Right renal cortex interstitium (tissue), 3 donors: ENCODE results near the gene LRRC7. TPM values are rescaled to one million over a fixed set of nuclear protein-coding genes. Genes with fewer than 3 reads are reported as not detected.
A peak's percentile ranks its signal among the peaks of the same experiment; 100 is the strongest.

ENCODE experiments used
- DNase-seq, 3 donors: peaks; one replicate each; pipeline ENCODE4 v3.0.0-alpha.2; 2013; ENCODE audit warnings: low read depth in 3 of 3, low spot score in 2 of 3
- polyA plus RNA-seq, 3 donors: library from polyadenylated mRNA; unstranded; fragments of 120-200 nt; gene quantifications; one replicate each; pipeline ENCODE4 v1.2.1, GENCODE V29; 2013; ENCODE audit not compliant: insufficient read length in 3 of 3

LRRC7 gene
- polyA plus RNA-seq, 3 donors = 4.5 to 6.3 (median 5.1) TPM

DNA sequence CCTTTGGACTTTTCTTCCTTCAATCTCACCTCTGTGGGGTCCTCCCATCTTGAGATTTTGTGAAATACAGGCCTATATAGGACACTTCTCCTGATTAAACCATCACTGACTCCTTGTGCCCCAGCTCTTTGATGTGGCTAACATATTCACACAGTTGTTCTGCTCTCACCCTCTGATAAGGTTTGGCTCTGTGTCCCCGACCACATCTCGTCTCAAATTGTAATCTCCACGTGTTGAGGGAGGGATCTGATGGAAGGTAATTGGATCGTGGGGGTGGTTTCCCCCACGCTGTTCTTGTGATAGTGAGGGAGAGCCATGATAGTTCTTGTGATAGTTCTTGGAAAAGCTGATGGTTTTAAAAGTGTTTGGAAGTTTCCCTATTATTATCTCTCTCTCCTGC is 19.7 kb downstream of the LRRC7 start:
- DNase-seq = no peak

DNA sequence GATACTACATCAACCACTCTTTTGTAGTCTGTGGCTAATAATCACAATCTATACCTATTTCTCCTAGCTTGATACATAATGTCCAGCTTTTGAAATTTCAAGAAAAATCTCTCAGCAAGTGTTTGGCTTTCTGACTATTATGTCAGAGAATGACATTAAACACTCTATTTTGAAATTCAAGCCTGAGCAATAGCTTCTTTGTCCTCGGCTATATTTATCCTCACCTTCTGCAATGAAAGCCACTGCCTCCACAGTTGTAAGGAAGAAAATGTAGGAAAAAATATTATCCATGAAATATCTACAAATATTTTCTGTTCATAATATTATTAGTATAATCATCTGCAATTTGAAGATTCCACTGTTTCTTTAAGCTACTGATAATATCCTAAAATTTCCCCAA is 22.1 kb downstream of the LRRC7 start:
- DNase-seq = no peak

DNA sequence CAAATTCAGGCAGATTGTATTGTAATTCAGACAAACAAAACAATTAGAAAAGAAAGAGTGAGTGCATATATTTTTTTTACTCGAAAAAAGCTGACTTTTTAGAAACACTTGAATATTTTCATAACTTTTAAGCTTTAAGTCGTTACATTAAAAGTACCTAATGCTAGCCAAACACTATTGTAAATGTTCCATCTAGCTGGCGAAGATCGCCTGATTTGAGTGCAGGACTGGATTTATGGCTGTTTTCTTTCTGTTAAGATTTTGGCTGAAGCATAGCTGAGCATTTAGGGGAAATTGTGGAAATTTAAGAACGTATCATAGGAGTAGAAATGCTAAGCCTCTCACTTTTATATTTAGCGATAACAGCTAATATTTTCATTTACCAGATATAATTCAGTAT is 24.6 kb downstream of the LRRC7 start:
- DNase-seq = no peak

DNA sequence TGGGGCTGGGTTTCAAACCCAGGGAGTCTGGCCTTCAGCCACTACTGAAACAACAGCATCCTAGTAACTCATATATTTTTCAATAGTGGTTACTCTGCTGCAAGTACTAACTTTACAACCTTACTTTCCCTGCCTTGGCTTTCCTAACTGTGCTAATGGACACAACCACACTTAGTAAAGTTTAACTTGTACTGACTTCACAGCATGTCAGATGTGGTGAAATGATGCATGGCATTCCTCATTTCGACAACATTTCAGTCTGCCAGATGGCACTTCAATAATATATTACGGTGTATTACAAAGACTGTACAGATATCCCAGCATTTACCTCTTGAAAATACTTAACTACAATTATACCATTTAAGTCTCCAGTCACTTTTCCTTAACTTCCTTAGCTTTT is 27.8 kb downstream of the LRRC7 start:
- no peak for DNase-seq

DNA sequence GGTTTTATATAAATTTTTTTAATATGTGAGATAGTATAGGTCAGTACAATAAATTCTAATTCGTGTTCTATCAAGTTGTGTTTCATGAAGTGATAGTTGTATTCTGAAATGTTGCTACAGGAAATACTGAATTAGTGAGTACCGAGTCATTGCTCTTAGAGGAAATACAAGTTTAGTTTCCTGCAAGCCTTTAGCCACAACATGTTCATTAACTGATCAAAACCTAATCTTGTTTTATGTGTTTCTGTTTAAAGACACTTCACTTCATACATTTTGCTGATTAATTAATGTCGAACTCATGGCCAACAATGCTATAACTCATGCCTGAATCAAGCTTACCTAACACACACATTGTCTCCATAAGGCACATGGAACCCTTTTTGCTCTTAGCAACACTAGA is 43.6 kb downstream of the LRRC7 start:
- no peak for DNase-seq

DNA sequence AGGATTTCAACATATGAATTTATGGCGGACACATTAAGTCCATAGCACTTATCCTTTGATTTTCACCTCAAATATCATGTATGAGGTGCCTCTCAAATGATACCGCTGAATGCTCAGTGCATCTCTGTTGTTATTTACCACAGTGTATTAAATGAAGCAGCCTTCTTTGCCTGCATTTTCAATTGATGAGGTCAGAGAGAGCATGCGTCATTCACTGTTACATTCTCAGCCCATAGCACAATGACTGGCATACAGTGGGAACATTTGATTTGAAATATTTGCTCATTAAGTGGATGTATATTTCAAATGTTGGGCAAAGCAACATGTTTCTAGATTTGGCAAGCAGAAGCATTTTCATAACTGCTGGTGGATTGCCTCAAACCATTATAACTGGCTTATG is 45.7 kb downstream of the LRRC7 start:
- no peak for DNase-seq

DNA sequence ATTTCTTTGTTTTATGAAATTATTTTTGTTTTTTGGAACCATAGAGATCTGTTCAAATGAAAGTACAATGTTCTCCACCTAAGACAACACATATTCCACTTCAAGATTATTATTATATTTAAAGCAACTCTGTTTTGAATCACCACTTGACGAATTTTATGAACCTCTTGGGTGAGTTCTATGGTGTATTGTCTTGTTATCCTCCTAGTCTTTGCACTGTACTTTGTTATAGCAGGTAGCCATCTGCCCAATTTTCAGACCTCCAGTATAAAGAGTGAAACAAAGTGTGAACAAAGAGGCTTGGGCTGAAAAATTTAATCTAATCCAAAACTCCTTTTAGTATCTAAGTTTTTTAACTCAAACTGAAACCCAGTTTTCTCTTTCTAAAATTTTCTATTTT is 71.0 kb downstream of the LRRC7 start:
- no peak for DNase-seq

DNA sequence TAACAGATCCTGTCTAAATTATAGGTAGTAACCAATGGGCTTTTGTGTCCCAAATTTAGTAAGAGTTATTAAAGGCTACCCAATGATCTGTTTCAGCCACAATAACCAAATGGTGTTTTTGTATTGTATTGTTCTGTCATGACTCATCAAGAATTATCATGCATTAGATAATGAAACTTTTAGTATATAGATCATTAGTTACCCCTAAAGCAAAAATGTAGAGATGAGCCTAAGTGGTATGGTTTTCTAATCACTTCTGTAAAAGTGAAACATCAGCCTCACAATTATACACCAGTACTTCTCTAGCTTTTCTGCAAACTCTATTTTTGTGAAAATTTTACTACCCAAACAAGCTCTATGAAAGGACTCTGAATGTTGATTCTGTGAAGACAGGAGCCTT is 71.4 kb downstream of the LRRC7 start:
- DNase-seq = no peak

DNA sequence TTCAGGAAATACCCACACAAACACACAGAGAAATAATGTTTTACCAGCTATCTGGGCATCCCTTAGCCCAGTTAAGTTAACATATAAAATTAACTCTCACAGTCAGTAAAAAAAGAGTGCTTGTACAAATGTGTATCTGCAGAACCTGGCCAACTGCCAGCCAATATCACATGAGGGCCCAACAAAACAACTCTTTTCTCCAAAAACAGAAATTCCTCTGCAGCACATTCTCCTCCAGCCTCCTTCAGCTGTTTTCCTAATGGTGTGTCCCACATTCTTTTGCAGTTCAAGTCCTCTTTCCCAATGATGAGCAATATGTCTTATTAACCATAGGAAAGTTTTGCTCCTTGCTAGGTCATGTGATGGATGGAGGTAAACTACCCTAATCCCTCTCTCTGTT is 75.5 kb downstream of the LRRC7 start:
- no peak for DNase-seq

DNA sequence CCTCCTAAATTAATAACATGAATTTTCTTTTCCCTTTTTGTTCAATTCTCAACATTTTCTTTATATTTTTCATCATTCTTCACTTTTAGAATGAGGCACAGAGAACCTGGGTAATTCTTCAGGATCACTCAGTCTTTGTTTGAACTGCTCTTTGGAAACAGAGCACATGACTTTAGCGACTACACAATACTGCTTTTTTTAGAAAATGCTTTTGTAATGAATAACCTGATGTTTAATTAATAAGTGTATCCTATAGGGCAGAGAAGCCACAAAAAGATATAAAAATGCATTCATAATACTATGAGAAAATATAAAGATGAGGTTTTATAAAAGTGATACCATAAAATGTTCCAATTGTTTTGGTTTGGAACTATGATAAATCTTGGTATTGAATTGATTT is 77.8 kb downstream of the LRRC7 start:
- no peak for DNase-seq

DNA sequence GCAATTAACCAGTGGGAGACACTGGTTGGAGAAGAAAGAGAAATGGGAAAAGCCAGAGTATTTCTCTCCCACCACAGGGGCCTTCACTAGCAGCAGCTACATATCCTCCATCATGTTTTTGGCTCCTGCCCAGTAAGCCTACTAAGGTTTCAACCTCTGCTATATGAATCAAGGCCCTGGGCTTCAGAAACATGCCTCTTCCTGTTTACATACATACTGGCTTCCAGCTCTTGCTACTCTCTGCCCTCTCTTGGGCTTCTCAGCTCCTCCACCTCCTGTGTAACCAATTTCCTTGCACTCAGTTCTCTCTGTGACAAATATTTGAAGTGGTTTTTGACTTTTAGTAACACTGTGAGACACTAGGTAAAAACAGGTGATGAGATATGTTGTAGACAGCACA is 80.8 kb downstream of the LRRC7 start:
- DNase-seq = peak in 2 of 3 donors; percentile 1 to 6

DNA sequence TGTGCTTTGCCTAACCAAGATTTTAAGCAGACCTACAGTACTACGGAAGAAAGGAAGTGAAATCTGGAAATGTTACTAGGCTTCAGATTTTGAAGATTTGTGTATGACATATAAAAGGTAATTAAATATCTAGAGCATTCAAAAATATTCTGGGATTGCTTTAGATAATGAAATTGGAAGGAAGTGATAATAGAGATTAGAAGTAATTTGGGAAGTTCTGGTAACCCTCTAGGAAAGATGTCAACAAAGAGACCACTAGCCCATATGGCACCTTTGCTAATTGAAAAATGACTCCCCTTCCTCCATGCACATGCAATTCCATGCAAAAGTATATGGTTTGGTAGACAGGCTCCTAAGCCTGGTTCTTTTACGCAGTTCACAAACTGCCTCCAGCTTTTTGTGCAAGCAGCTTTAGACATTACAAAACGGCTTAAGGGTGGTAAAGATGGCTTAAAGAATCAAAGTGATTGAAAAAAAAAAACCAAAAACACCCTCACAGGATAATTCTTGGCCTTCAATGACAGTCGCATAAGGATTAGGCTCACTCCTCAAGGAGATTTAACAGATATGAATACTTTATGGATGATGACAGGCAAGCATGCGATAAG is 81.8 kb downstream of the LRRC7 start:
- DNase-seq = no peak

DNA sequence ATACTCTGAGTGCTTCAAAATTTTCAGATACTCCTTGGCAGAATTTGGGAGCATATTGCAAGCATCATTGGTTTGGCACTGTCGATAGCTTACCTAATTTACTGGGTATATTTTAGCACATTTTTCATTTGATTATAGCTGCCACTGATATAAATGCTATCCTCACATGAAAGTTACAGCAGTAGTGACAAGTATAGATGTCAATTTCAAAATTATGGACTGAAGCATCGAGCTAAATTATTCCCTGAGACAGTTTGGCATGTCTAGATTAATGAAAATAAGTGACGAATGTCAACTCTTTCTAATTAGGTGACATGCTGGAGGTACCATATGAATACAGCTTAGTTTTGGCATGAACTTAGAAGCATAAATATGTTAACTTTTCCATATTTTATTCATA is 83.1 kb downstream of the LRRC7 start:
- DNase-seq = no peak

DNA sequence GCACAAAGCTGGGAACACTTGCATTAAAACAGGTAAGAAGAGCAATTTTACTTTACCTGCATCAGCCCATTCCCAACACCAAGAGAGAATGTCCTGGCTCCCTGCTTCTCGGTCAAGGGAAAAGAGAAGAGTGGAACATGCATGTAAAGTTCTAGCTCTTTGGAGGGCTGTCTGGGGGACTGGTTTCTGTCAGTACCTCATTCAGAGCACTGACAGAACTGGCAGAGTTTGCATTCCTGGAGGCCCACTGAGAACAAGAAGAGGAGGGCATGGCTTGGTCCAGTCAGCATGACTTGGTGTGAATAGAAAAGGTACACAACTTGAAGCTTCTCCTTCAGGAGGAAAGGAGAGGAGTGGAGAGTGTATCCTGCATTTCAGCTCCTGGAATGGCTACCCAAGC is 83.9 kb downstream of the LRRC7 start:
- DNase-seq = no peak

DNA sequence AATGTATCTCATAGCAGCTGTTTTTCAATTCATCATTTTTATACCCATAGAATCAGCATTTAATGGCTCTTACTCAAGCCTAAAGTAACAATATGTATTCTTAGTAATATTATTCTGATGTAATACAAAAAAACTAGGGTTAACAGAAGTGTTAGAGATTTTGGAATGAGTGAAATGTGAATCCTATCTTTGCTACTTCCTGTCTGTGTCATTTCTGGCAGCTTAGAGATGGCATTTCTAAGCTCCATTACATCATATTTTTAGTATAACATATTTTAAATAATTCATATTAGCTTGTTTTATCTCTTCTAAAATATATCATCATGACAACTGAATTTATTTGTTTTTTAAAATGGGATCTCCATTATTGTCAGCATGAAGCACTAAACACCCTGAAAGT is 90.2 kb downstream of the LRRC7 start:
- DNase-seq = no peak

DNA sequence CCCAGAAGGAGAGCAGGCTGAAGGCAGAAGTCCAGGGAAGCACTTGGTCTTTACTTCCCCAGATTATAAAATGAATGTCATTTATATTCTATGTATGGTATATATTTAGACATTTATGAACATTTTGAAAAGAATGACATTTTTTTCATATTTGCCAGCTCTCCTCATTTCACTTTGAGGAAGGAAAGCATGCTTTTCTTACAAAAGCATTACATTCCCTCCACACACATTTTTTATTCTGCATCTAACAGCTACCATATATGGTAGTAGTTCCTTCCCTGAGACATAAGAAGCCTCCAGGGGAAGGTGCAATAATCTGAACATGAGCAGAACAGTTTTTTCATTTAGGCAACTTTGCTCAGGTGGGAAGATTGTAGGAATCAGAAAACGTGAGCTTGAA is 94.0 kb downstream of the LRRC7 start:
- DNase-seq = no peak

DNA sequence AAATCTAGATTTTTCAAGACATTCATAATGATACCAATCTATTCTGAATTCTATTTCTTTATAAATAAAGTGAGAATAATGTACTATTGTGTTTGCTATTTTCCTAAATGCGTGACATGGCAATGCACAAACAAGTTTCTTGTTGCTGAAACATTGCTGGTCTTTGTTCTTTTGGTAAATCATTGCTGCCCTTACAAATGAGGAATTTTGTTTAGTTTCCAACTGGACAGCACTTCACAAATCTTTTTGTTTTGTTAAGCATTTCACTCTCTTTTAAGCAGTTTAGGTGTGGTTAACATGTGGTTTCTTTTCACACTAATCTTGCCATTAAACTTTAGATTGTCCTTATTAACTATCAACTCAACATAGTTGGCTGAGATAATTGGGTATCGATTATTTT is 94.6 kb downstream of the LRRC7 start:
- DNase-seq = no peak

DNA sequence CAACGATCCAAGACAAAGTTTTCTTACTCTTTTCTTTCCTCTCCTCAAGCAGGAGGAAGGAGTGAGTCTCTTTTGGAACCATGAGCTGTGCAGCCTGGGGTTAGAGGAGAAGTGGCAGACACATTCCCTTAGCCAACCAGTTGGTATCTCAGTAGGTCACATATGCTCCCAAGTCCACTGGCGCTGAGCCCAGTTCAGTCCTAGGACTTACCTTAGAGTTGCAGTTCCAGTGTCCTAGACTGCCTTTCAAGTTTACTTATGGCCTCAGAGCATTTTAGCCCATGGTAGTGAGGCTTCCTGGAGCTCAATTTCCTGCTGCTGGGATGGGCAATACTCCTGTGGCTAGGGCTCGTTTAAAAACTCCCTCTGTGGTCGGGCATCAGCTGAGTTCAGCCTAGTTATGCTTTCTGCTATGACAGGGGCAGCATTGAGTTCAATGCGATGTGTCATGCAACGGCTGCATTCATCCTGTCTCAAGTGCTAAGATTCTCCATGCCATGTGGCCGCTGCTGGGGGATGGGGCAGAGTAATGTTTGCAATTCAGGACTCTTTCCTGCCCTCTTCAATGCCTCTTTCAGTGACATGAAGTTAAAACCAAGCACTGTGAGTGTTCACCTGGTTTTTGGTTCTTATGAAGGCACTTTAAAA is 103.8 kb downstream of the LRRC7 start:
- no peak for DNase-seq

DNA sequence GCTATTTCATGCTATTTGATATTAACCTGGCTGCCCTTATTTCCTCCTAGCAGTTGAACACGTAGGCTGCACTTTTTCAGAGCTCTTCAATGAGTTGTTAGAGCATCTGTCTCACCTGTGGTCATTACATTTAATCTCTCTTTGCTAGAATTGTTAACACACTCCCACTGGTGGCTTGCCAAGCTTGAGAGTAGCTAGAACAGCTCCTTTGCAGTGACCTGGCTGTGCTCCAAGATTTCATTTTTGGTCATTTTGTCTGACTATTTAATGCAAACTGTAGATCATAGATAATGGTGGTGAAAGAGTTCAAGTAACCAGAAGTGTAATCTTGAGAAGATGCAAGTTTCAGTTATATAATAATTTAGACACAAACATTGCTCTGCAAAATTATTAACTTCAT is 105.6 kb downstream of the LRRC7 start:
- no peak for DNase-seq

DNA sequence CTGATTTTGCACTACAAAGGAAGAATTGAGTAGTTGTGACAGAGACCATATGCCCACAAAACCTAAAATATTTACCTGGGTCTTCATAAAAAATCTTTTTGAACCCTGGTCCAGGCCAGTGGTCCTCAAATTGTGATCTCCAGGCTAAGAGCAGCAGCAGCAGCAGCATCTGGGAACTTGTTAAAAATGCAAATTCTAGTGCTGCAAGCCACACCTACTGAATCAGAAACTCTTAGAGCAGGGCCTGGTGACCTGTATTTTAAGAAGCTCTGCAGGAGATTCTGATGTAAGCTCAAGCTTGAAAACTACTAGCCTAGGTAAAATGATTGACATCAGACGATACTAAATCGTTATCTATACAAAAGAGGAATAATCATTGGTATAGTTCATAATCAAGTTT is 112.2 kb downstream of the LRRC7 start:
- DNase-seq = no peak

DNA sequence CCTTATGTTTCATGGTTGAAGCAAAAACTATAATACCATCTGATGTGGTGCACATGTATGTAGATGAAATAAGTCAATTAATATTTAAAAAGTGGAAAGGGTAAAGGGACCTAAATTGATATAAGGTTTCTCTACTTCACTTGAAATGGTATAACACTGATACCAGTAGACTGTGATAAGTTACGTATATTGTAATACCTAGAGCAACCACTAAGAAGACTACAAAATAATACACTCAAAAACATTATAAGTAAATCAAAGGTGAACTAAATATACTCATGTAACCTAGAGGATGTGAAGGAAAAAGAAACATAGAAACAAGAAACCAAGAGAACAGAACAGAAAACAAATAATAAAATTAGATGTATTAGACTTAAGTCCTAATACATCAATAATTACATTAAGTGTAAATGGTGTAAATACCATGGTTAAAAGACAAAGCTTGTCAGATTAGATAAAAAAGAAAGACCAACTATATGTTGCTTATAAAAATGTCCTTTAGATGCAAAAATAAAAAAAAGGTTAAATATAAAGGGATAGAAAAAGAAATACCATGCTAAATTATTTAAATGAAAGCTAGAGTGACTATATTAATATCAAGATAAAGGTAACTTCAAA is 118.8 kb downstream of the LRRC7 start:
- no peak for DNase-seq

DNA sequence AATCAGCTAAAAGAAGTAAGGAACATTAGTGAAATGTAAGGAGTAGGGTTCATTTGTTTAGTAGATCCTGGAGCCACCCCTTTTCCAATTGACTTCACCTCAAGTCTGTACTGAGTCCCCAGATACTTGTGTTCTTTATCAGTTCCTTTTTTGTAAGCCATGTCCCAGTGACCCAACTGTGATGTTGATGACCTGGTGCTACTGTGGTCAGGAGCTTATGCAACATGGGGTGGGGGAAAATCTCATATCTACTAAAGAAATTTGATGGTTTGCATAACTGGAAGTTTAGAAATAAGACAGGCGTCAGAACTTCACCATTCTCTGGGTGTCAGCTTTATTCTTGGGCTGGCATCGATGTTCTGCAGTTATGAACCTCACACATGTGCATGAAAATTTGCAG is 120.5 kb downstream of the LRRC7 start:
- DNase-seq = no peak

DNA sequence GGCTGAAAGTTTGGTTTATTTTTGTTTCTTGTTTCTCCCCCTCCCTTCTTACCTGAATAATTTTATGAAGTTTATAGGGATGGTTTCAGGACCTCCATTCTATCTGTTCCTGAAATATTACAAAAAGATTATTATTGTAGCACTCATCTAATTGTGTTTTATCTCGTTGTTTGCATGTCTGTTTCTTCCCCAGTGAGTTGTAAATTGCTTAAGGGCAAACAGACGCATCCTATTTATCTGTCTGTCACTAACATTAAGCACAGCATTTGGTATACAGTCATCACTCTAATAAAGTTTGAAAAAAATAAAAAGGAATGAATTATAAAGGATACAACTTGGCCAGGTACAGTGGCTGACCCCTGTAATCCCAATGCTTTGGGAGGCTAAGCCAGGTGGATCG is 123.5 kb downstream of the LRRC7 start:
- DNase-seq = no peak
